Vagina (tissue), 2 donors: ENCODE data around the gene SF3B2.

Experiments used
- POLR2A ChIP-seq, 2 donors: fragments of 450-650 bp; IDR thresholded peaks; one replicate each; pipeline ENCODE4 v1.6.1; 2017; ENCODE audit warnings: antibody characterized with exemption in 2 of 2, mild to moderate bottlenecking in 2 of 2, moderate library complexity in 2 of 2
- TF ChIP-seq, protein P1 (sequence below), 3 experiments: fragments of 450-650 bp in 2 of 3; fragments of 200-600 bp in 1 of 3; sonication (generic) in 1 of 3; IDR thresholded peaks; one replicate each; pipeline ENCODE4 v1.5.1; 2017 to 2019; ENCODE audit warnings: antibody characterized with exemption in 3 of 3, mild to moderate bottlenecking in 2 of 3, moderate library complexity in 2 of 3

- no peak for TF ChIP-seq POLR2A (IDR thresholded peaks at IDR 0.05)
- TF ChIP-seq, protein P1, sequence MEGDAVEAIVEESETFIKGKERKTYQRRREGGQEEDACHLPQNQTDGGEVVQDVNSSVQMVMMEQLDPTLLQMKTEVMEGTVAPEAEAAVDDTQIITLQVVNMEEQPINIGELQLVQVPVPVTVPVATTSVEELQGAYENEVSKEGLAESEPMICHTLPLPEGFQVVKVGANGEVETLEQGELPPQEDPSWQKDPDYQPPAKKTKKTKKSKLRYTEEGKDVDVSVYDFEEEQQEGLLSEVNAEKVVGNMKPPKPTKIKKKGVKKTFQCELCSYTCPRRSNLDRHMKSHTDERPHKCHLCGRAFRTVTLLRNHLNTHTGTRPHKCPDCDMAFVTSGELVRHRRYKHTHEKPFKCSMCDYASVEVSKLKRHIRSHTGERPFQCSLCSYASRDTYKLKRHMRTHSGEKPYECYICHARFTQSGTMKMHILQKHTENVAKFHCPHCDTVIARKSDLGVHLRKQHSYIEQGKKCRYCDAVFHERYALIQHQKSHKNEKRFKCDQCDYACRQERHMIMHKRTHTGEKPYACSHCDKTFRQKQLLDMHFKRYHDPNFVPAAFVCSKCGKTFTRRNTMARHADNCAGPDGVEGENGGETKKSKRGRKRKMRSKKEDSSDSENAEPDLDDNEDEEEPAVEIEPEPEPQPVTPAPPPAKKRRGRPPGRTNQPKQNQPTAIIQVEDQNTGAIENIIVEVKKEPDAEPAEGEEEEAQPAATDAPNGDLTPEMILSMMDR (IDR thresholded peaks at IDR 0.05): no peak
Measured at GRCh38 chr11:66106786-66107599, 54.8 kb downstream of the SF3B2 start.
